Small intestine (tissue), 7 donors: ENCODE measurements around the gene BMAL1. TPM values are rescaled to one million over a fixed set of nuclear protein-coding genes. Genes with fewer than 3 reads are reported as not detected.

Experiments used
- DNase-seq, 2 donors: peaks; one replicate each; pipeline versions ENCODE4 v3.0.0 to v3.0.0-alpha.2; 2013
- FAIRE-seq: peaks from 2 replicates; lab custom pipeline; 2012; peaks lifted over from hg19 to GRCh38; lab: Jason Lieb, UNC
- H3K27ac ChIP-seq, 3 donors: one replicate each; pipeline ENCODE4 v1.5.1; 2013; ENCODE audit warnings: low read length in 2 of 3, mild to moderate bottlenecking in 2 of 3, control low read depth in 1 of 3, inconsistent platforms in 1 of 3, low read depth in 1 of 3, moderate library complexity in 1 of 3
- H3K27me3 ChIP-seq, 3 donors: one replicate each; pipeline ENCODE4 v1.6.1; 2013; ENCODE audit warnings: low read length in 3 of 3, inconsistent platforms in 1 of 3; ENCODE audit not compliant: control insufficient read depth in 3 of 3, insufficient read depth in 3 of 3
- H3K36me3 ChIP-seq, 3 donors: one replicate each; pipeline ENCODE4 v1.6.1; 2013; ENCODE audit warnings: low read length in 3 of 3, inconsistent platforms in 1 of 3, low read depth in 1 of 3, mild to moderate bottlenecking in 1 of 3, moderate library complexity in 1 of 3; ENCODE audit not compliant: control insufficient read depth in 3 of 3, insufficient read depth in 2 of 3
- H3K4me1 ChIP-seq, 3 donors: one replicate each; pipeline ENCODE4 v1.6.1; 2013; ENCODE audit warnings: low read length in 2 of 3, inconsistent platforms in 1 of 3, low read depth in 1 of 3, mild to moderate bottlenecking in 1 of 3, moderate library complexity in 1 of 3; ENCODE audit not compliant: control insufficient read depth in 3 of 3, insufficient read depth in 2 of 3
- H3K4me3 ChIP-seq, 3 donors: one replicate each; pipeline ENCODE4 v1.5.1; 2013; ENCODE audit warnings: low read length in 3 of 3, control low read depth in 1 of 3, inconsistent platforms in 1 of 3, low read depth in 1 of 3, mild to moderate bottlenecking in 1 of 3, moderate library complexity in 1 of 3
- H3K9me3 ChIP-seq, 2 donors: one replicate each; pipeline ENCODE4 v1.6.1; 2013; ENCODE audit warnings: low read depth in 1 of 2, low read length in 1 of 2; ENCODE audit not compliant: control insufficient read depth in 2 of 2, insufficient read depth in 1 of 2
- WGBS, 3 donors: extraction: QIAGEN DNeasy Blood & Tissue Kit; methylation state at CpG; one replicate each; pipeline ENCODE4 v1.1.7; 2013; 5-methylcytosine and 5-hydroxymethylcytosine counted together
- polyA plus RNA-seq, 4 donors: library from polyadenylated mRNA; stranded (reverse) in 3 of 4; unstranded in 1 of 4; fragments of 200-250 nt in 3 of 4; fragments of 120-200 nt in 1 of 4; gene quantifications; one replicate each; pipeline versions ENCODE4 v1.2.1 to v1.2.3, GENCODE V29; 2013
- donor health status: healthy with polysubstance abuse.
- donor health status: control.
- donor health status: control.
- donor health status: Bipolar disorder and iron deficiency.
- donor health status: healthy.

Gene BMAL1
- polyA plus RNA-seq, 4 donors, result 4.6 to 18.3 (median 10.0) TPM

- Histone ChIP-seq H3K27me3 (peaks cover 0 to 10% (median 2%) of the 10 kb centered on the region in 3 donors), H3K4me3 (no peak overlapping the region), H3K9me3 (no peaks in the 10 kb centered on the region), H3K36me3 (no peaks in the 10 kb centered on the region), H3K4me1 (peaks cover 0 to 7% (median 0%) of the 10 kb centered on the region in 3 donors), H3K27ac (no peak overlapping the region)
- DNase-seq, result no peak
- no peak for FAIRE-seq
These were observed 7.8 kb upstream of the BMAL1 start for GRCh38 chr11:13269775-13270174.

- peak; percentile 79 to 90 for DNase-seq
- FAIRE-seq, result no peak
- WGBS, 3 donors, result 8 to 25% (median 24%) methylated on average over 1 of the region's 1 CpG
These were observed 6.4 kb upstream of the BMAL1 start for GRCh38 chr11:13271060-13271693.

GRCh38 chr11:13276454-13276831 is 1.1 kb upstream of the BMAL1 start:
- Histone ChIP-seq H3K4me1 (peaks cover 0 to 18% (median 3%) of the 10 kb centered on the region in 3 donors), H3K27ac (peak overlapping the region in 1 of 3 donors; percentile 79), H3K27me3 (peaks cover 0 to 55% (median 1%) of the 10 kb centered on the region in 3 donors), H3K9me3 (no peaks in the 10 kb centered on the region), H3K4me3 (peak overlapping the region in 2 of 3 donors; percentile 78 to 81), H3K36me3 (no peaks in the 10 kb centered on the region)
- no peak for FAIRE-seq
- 2 to 11% (median 10%) methylated on average over 8 of the region's 8 CpGs for WGBS, 3 donors
- DNase-seq, result no peak

More at GRCh38 chr11:13271060-13271693, 6.4 kb upstream of the BMAL1 start:
- Histone ChIP-seq H3K36me3 (no peaks in the 10 kb centered on the region), H3K9me3 (no peaks in the 10 kb centered on the region), H3K4me3 (no peak overlapping the region), H3K27ac (no peak overlapping the region), H3K27me3 (peaks cover 0 to 24% (median 1%) of the 10 kb centered on the region in 3 donors), H3K4me1 (peaks cover 0 to 8% (median 0%) of the 10 kb centered on the region in 3 donors)

- peak overlapping the region; percentile 40 to 87 (median 79) for H3K27ac ChIP-seq
- DNase-seq, result peak; percentile 98 to 99
These were observed 490 bp upstream of the BMAL1 start for GRCh38 chr11:13276832-13277767.

GRCh38 chr11:13278609-13279486 is 1.3 kb downstream of the BMAL1 start:
- whole genome bisulfite sequencing, 3 donors, result 3 to 6% (median 4%) methylated on average over 58 to 61 of the region's 61 CpGs
- H3K4me1 ChIP-seq, result peaks cover 0 to 13% (median 3%) of the 10 kb centered on the region in 3 donors
- H3K4me3 ChIP-seq, result peak overlapping the region; percentile 78 to 99 (median 93)
- H3K36me3 ChIP-seq, result no peaks in the 10 kb centered on the region
- peak; percentile 25 to 56 for DNase-seq
- no peak for FAIRE-seq
- peaks cover 0 to 53% (median 0%) of the 10 kb centered on the region in 3 donors for H3K27me3 ChIP-seq
- no peaks in the 10 kb centered on the region for H3K9me3 ChIP-seq
- peak overlapping the region in 1 of 3 donors; percentile 89 for H3K27ac ChIP-seq

More at GRCh38 chr11:13276832-13277767, 490 bp upstream of the BMAL1 start:
- Histone ChIP-seq H3K4me1 (peaks cover 0 to 13% (median 3%) of the 10 kb centered on the region in 3 donors), H3K36me3 (no peaks in the 10 kb centered on the region), H3K9me3 (no peaks in the 10 kb centered on the region), H3K4me3 (peak overlapping the region; percentile 53 to 99 (median 78)), H3K27me3 (peaks cover 0 to 55% (median 1%) of the 10 kb centered on the region in 3 donors)
- FAIRE-seq, result no peak
- 0 to 1% (median 0%) methylated on average over 56 to 72 of the region's 72 CpGs for WGBS, 3 donors

GRCh38 chr11:13279487-13279834 is 1.9 kb downstream of the BMAL1 start:
- Histone ChIP-seq H3K27me3 (peaks cover 0 to 52% (median 0%) of the 10 kb centered on the region in 3 donors), H3K4me3 (peak overlapping the region in 1 of 3 donors; percentile 99), H3K9me3 (no peaks in the 10 kb centered on the region), H3K36me3 (no peaks in the 10 kb centered on the region), H3K27ac (no peak overlapping the region), H3K4me1 (peaks cover 0 to 13% (median 3%) of the 10 kb centered on the region in 3 donors)
- FAIRE-seq (no peak), DNase-seq (no peak)
- whole genome bisulfite sequencing, 3 donors, result 61 to 76% (median 72%) methylated on average over 3 of the region's 3 CpGs

GRCh38 chr11:13280092-13280722 is 2.6 kb downstream of the BMAL1 start:
- Histone ChIP-seq H3K27ac (no peak overlapping the region), H3K4me1 (peaks cover 0 to 13% (median 3%) of the 10 kb centered on the region in 3 donors), H3K27me3 (peaks cover 0 to 45% (median 0%) of the 10 kb centered on the region in 3 donors), H3K9me3 (no peaks in the 10 kb centered on the region), H3K4me3 (no peak overlapping the region), H3K36me3 (no peaks in the 10 kb centered on the region)
- WGBS, 3 donors, result 65 to 81% (median 68%) methylated on average over 3 of the region's 3 CpGs
- FAIRE-seq (no peak), DNase-seq (no peak)
